GM19193 (cell line): ENCODE measurements around the gene TMC2.

Source experiments
- POLR2A ChIP-seq: IDR thresholded peaks from 4 replicates; pipeline ENCODE4 v1.6.1; 2011; ENCODE audit not compliant: insufficient read depth, insufficient read length; ENCODE audit errors: extremely low read depth

The TMC2 gene, protein sequence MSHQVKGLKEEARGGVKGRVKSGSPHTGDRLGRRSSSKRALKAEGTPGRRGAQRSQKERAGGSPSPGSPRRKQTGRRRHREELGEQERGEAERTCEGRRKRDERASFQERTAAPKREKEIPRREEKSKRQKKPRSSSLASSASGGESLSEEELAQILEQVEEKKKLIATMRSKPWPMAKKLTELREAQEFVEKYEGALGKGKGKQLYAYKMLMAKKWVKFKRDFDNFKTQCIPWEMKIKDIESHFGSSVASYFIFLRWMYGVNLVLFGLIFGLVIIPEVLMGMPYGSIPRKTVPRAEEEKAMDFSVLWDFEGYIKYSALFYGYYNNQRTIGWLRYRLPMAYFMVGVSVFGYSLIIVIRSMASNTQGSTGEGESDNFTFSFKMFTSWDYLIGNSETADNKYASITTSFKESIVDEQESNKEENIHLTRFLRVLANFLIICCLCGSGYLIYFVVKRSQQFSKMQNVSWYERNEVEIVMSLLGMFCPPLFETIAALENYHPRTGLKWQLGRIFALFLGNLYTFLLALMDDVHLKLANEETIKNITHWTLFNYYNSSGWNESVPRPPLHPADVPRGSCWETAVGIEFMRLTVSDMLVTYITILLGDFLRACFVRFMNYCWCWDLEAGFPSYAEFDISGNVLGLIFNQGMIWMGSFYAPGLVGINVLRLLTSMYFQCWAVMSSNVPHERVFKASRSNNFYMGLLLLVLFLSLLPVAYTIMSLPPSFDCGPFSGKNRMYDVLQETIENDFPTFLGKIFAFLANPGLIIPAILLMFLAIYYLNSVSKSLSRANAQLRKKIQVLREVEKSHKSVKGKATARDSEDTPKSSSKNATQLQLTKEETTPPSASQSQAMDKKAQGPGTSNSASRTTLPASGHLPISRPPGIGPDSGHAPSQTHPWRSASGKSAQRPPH

DNA sequence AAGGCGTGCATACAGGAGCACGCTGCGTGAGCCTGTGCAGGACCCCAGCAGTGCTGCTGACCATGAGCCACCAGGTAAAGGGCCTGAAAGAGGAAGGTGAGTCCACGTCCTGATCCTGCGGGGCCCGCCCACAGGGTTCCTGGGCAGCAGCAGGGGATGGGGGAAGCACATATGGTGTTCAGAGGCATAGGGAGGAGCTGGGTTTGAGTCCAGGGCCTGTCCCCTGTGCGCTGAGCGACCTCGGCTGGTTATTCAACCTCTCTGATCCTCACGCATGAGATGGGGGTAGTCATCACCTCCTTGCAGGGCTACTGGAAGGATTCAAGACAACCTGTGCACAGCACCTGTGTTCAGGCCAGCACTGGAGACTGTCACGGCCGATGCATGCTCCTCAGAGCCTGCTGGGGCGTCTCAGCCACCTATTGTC, at the start of gene TMC2:
Gene TMC2, plus strand, starts transcription at position 14 of the 427 bp plus-strand sequence. Its CDS starts 49 bp downstream, at position 63.
- TF ChIP-seq POLR2A: no peak

DNA sequence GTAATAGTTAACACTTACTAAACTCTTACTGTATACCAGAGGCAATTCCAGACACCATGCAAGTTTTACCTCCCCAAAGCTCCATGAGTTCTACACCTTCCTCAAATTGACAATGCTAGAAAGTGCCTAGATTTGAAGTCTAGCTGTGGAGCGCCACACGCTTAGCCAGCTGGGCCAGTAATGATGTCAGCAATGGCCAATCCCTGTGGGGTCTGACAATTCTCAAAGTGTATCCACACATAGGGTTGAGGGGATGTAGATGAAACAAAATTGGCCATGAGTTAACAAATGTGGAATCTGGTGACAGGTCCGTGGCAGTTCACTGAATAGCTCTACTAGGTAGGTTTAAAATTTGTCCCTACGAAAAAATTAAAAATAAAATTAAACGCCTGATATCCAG, 28.9 kb upstream of the TMC2 start:
- no peak for TF ChIP-seq POLR2A

DNA sequence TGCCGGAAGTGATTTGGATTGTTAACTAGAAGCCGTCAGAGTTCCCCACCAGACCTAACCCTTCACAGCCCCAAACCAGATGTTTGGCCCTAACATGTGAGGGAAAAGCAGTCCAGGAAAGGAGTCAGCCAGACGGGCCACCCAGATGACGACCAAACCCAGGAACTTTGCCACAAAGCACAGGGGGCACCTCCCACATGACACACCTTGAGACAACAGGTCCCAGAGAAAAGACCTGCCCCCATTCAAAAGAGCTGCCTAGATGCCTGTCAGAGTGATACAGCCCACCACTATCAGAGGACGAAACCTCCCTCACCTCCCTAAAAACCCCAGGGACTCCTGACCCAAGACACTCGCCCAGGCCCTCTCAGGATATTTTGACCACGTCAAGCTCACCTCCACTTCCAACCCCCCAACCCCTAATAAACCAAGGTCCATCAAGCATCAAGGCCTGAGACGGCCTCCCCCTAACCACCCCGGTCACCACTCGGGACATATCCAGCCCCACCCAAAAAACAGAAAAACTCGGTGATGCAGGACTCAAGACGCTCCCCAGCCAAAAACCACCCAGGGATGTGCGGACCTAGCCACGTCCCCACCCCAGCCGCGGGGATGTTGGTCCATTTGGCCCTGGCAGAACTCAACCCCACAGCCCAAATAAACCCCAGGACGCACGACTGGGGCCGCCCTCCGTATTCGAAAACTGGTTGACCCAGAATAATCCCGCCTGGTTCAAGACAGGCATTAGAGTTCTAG, 28.3 kb upstream of the TMC2 start:
- TF ChIP-seq POLR2A: no peak

DNA sequence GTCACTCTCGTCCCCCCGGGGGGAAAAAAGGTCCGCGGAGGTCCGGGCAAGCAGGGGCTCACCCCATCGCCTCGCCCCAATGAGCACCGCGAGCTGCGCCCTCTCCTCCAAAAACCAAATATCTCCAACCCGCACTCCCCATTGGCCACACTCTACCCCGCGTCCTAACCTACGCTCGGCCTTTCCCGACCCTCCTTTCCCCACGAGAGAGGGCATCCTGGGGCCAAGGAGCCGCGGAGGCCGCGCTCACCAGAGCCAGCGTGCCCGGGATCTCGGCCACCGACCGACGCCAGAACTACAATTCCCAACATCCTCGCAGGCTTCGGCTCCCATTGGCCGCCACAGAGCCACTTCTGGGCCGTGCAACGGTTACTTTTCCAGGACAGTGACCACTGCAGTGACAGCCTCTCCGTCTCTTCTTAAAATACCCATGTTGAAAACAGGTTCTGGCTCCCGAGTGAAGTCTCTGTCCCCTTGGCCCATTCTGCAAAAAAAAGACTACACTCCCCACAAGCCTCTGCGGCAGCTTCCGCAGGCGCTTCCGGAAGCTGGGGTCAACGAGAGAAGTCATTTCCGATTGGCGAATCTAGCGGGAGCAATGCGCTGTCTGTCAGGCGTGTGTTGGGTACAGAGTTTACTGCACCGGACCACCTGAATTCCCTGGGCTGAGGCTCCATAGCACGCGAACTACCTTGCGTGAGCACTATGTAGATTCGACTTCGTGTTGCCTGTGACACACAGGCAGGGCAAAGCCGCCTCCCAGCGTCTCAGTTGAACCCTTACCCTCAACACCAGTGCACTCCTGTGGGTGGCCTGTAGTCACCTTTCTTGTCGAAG, 27.5 kb upstream of the TMC2 start, which contains the start of gene ZNF343:
Gene ZNF343, minus strand, starts transcription at position 285 of the 837 bp plus-strand sequence. CDS start 15,020 bp downstream, outside the sequence.
- peak; percentile 77 for TF ChIP-seq POLR2A

DNA sequence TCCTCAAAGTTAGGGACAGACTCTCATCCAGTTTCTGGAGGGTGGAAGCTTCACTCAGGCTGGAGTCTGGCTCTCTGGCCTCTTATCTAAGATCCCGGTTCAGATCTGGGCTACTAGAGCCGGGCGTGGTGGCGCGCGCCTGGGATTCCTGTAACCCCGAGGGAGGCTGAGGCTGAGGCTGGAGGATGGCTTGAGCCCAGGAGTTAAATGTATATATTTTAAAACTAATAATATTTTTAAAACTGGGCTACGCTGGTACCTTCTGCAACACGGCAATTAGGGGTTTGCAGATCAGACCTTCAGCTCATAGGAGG, 26.9 kb upstream of the TMC2 start:
- TF ChIP-seq POLR2A: no peak

DNA sequence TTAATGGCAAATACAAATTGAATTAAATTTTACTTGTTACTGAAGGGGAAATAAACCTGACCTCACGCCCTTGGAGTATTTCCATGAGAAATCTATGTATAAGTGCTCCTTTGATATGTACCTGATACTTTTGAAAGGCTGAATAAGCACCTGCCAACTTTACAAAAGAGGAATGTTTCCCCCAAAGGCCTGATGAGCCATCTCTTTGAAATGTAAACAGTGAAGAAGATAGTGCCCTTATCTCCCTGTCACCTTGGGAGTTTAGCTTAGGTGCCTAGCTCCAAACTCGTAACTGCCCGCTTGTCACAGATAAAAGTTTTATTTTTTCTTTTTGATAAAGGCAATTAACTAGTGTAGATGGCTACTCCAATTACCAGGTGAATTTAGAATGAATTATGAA, 26.6 kb upstream of the TMC2 start:
- no peak for TF ChIP-seq POLR2A

DNA sequence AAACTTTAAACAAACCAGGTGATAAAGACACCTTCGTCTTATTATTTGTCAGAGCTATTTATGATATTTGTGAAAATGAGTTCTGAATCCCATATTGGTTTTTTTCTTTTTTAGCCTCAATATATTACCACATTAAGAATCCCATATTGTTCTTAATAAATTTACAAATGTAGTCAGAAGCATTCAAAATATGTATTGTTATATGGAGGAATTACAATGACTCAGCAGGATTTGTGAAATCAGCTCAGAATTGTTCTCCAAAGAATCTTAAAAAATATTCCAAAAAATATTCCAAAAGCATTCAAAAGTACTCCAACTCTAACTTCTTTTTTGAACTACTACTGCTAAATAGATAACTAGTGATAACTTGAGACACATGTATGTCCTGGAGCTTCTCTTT, 21.2 kb upstream of the TMC2 start:
- TF ChIP-seq POLR2A: no peak

DNA sequence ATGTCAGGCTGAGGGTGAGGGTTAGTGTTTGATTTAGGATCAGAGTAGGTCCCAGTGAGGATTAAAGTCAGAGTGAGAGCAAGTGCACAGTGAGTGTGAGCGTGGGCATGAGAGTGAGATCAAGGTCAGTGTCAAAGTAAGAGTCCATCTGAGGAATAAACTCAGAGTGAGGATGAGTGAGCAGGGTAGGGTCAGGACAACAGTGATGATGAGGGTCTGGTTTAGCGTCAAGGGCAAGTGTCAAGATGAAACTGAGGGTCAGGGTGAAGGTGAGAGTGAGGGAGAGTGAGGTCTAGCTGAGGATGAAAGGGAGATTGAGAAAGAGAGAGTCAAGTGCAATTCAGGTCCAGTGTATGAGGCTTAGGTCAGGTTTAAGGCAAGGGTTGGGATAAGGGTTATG, 20.0 kb upstream of the TMC2 start:
- TF ChIP-seq POLR2A: no peak

DNA sequence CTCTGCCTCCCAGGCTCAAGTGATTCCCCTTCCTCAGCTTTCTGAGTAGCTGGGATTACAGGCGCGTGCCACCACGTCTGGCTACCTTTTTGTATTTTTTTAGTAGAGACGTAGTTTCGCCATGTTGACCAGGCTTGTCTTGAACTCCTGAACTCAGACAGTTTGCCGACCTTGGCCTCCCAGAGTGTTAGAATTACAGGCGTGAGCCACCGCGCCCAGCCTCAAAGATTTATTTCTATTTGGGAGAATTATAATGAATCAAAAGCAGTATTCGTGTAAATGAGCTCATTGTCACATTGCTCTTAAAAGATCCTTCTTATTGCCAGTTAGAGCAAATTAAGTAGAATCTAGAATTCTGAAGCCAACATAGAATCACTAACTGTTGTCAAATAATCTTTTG, 18.3 kb upstream of the TMC2 start:
- TF ChIP-seq POLR2A: no peak

DNA sequence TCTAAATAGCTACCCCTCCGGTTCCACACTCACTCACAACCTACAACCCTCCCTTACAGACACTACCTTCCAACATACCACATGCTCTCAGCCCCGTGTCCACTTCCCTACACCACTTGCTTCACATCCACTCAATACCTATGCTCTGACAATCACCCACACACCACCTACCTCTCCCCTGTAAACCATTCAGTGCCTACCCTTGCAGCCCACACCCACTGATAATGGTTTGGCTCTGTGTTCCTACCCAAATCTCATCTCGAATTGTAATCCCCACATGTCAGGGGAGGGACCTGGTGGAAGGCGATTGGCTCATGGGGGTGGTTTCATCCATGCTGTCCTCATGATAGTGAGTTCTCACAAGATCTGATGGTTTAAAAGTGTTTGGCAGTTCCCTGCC, 17.8 kb upstream of the TMC2 start:
- no peak for TF ChIP-seq POLR2A

DNA sequence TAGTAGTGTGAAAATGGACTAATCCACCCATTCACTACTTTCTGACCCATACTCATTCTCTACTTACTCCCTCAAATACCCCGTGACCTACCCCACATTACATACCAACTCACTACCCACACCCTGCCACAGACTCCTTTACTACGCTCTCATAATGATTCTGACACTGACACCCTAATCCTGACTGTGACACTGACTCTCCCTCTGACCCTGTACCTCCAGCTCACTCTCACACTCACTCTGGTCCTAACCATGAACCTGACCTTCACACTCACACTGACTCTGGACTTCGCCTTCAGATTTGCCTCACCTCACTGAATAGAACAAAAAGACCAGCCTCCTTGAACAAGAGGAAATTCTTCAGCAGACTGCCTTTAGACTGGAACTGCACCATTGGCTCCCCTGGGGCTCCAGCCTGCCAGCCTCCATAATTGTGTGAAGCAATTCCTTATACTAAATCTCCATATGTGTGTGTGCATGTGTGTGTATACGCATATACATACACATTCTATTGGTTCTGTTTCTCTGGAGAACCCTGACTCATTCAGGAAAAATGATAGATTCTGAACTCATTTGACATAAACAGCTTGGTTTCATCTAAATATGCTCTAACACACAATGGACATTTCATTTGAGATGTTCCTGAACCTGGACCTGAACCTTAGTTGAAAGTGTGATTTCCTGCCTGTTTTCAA, 17.1 kb upstream of the TMC2 start:
- no peak for TF ChIP-seq POLR2A

DNA sequence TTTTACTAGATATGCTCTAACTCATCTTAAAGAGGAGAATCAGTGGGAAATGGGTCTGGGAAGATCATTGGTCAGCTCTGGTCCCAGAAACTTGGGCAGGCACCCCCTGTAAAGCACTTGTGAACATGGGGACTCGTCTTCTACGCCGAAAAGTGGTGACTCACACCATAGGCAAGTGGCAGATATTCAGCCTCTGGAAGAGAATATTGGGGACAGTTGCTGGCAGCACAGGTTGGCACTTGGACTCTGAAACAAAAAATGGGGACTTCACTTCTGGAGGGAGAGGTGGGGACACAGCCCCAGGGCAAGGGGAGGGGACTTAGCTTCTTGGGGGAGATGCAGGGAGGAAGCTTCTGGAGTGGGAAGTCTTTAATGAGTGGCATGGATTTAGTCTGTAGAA, 15.8 kb upstream of the TMC2 start:
- no peak for TF ChIP-seq POLR2A
